ENCODE measurements around the gene PSMA5.

DNA sequence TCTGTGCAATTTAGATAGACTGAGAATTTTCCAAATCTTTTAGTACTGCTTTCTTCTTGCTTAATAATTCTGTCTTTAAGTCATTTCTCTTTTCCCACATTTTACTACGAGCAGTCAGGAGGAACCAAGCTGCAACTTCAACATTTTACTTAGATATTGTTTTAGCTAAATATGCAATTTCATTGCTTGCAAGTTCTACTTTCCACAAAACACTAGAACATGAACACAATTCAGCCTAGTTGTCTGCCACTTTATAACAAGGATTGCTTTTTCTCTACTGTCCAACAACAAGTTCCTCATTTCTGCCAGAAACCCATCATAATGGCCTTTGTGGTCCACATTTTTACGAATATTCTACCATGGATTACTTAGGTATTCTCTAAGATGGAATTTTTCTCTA, 65.2 kb downstream of the PSMA5 start:
- TF ChIP-seq, protein P1, sequence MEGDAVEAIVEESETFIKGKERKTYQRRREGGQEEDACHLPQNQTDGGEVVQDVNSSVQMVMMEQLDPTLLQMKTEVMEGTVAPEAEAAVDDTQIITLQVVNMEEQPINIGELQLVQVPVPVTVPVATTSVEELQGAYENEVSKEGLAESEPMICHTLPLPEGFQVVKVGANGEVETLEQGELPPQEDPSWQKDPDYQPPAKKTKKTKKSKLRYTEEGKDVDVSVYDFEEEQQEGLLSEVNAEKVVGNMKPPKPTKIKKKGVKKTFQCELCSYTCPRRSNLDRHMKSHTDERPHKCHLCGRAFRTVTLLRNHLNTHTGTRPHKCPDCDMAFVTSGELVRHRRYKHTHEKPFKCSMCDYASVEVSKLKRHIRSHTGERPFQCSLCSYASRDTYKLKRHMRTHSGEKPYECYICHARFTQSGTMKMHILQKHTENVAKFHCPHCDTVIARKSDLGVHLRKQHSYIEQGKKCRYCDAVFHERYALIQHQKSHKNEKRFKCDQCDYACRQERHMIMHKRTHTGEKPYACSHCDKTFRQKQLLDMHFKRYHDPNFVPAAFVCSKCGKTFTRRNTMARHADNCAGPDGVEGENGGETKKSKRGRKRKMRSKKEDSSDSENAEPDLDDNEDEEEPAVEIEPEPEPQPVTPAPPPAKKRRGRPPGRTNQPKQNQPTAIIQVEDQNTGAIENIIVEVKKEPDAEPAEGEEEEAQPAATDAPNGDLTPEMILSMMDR (conservative IDR thresholded peaks at IDR 0.05; ENCODE audit: low read depth, low read length): no peak
- TF ChIP-seq RFX5 (IDR thresholded peaks at IDR 0.05; ENCODE audit: low read depth, low read length) (no peak), POLR2A (IDR thresholded peaks at IDR 0.05; ENCODE audit: low read depth, low read length) (no peak), CHD1 (IDR thresholded peaks at IDR 0.05; ENCODE audit: low read depth, low read length) (no peak), CEBPB (IDR thresholded peaks at IDR 0.05; ENCODE audit: low read depth, low read length) (no peak), RAD21 (IDR thresholded peaks at IDR 0.05; ENCODE audit: low read length) (no peak), MXI1 (IDR thresholded peaks at IDR 0.05; ENCODE audit: borderline replicate concordance, low read depth, low read length) (no peak), SMC3 (IDR thresholded peaks at IDR 0.05; ENCODE audit: low read depth, low read length) (no peak)
